Endothelial cell of umbilical vein (primary cell): Measurements from ENCODE around the gene MDGA2. TPM values are rescaled to one million over a fixed set of nuclear protein-coding genes. Genes with fewer than 3 reads are reported as not detected.

Source experiments
- BruUV-seq: library from RNA; stranded (reverse); fragments of 400-500 nt; replicated peaks from 2 replicates; lab custom pipeline; 2021; lab: Mats Ljungman, UMichigan
- CTCF ChIA-PET: fragments of 300-600, 350-600 bp; sonication (Branson Sonifier 250); formaldehyde crosslinking; loops from one replicate; lab custom pipeline; 2021; ENCODE audit warnings: antibody characterized with exemption, inconsistent platforms; lab: Charles Lee
- POLR2A ChIA-PET: fragments of 300-600, 350-600 bp; sonication (Branson Sonifier 250); formaldehyde crosslinking; loops from one replicate; lab custom pipeline; 2021; ENCODE audit warnings: antibody characterized with exemption, inconsistent platforms; lab: Charles Lee
- DNase-seq: peaks from one replicate; pipeline ENCODE4 v3.0.0-alpha.2; 2011; ENCODE audit warnings: low read depth, low spot score
- FAIRE-seq: peaks from 2 replicates; lab custom pipeline; 2011; peaks lifted over from hg19 to GRCh38; lab: Jason Lieb, UNC
- H2AFZ ChIP-seq: 2 replicates; pipeline ENCODE4 v1.6.0; 2012; ENCODE audit warnings: low read depth, low read length, control low read depth, inconsistent platforms
- H3K27ac ChIP-seq: 2 replicates; pipeline ENCODE4 v1.5.1; 2011; ENCODE audit warnings: low read depth, mild to moderate bottlenecking, control low read depth, low read length, moderate library complexity; ENCODE audit not compliant: insufficient read depth
- H3K27me3 ChIP-seq, 2 experiments: 2 replicates each; pipeline versions ENCODE4 v1.6.0 to v1.6.1; 2011; ENCODE audit warnings: low read length in 2 of 2, mixed read lengths in 1 of 2; ENCODE audit not compliant: control insufficient read depth in 2 of 2, insufficient read depth in 2 of 2
- H3K36me3 ChIP-seq, 2 experiments: 2 replicates in 1 of 2; 3 replicates in 1 of 2; pipeline ENCODE4 v1.5.1; 2011; ENCODE audit warnings: low read length in 2 of 2, mild to moderate bottlenecking in 1 of 2, moderate library complexity in 1 of 2; ENCODE audit not compliant: control insufficient read depth in 2 of 2, insufficient read depth in 2 of 2; ENCODE audit errors: extremely low read depth in 1 of 2
- H3K4me1 ChIP-seq: 3 replicates; pipeline ENCODE4 v1.5.1; 2011; ENCODE audit warnings: mild to moderate bottlenecking, low read length; ENCODE audit not compliant: control insufficient read depth, insufficient read depth; ENCODE audit errors: extremely low read depth
- H3K4me2 ChIP-seq: 2 replicates; pipeline ENCODE4 v1.6.1; 2011; ENCODE audit warnings: low read length, control low read depth, mixed read lengths; ENCODE audit not compliant: insufficient read depth
- H3K4me3 ChIP-seq, 3 experiments: fragments of 200-600 bp in 1 of 3; sonication (generic), shearing (Covaris generic) in 1 of 3; replicated peaks in 1 of 3; 2 replicates each; pipeline ENCODE4 v1.5.1; 2011 to 2016; ENCODE audit warnings: control low read depth in 3 of 3, low read length in 3 of 3, mild to moderate bottlenecking in 2 of 3, inconsistent platforms in 1 of 3, low read depth in 1 of 3, moderate library complexity in 1 of 3; ENCODE audit not compliant: insufficient read depth in 1 of 3
- H3K79me2 ChIP-seq: 2 replicates; pipeline ENCODE4 v1.6.0; 2012; ENCODE audit warnings: low read length, inconsistent platforms; ENCODE audit not compliant: control insufficient read depth, insufficient read depth
- H3K9ac ChIP-seq: replicated peaks from 2 replicates; pipeline ENCODE3; 2011; ENCODE audit warnings: low read length, control low read depth; ENCODE audit not compliant: insufficient read depth; ENCODE audit errors: extremely low read depth
- H3K9me1 ChIP-seq: replicated peaks from 3 replicates; pipeline ENCODE4 v1.6.0; 2011; ENCODE audit warnings: mild to moderate bottlenecking, low read length; ENCODE audit not compliant: control insufficient read depth, insufficient read depth; ENCODE audit errors: extremely low read depth
- H3K9me3 ChIP-seq: replicated peaks from 2 replicates; pipeline ENCODE4 v1.5.1; 2012; ENCODE audit warnings: low read length, inconsistent platforms; ENCODE audit not compliant: control insufficient read depth, insufficient read depth
- H4K20me1 ChIP-seq: replicated peaks from 2 replicates; pipeline ENCODE3; 2011; ENCODE audit warnings: mild to moderate bottlenecking, low read length; ENCODE audit not compliant: control insufficient read depth, insufficient read depth; ENCODE audit errors: extremely low read depth
- EZH2 ChIP-seq: IDR thresholded peaks from 2 replicates; pipeline ENCODE4 v1.6.1; 2012; ENCODE audit warnings: borderline replicate concordance, low read depth, mild to moderate bottlenecking, moderate library complexity, low read length, inconsistent platforms; ENCODE audit not compliant: severe bottlenecking
- FOS ChIP-seq: IDR thresholded peaks from 2 replicates; pipeline ENCODE4 v1.6.1; 2011; ENCODE audit warnings: mild to moderate bottlenecking, low read length, moderate library complexity, borderline replicate concordance; ENCODE audit not compliant: insufficient read depth
- GATA2 ChIP-seq: IDR thresholded peaks from 2 replicates; pipeline ENCODE4 v1.7.0; 2011; ENCODE audit warnings: low read depth, mild to moderate bottlenecking, moderate library complexity, mixed read lengths, low read length; ENCODE audit not compliant: insufficient read length, insufficient read depth
- JUN ChIP-seq: IDR thresholded peaks from 2 replicates; pipeline ENCODE4 v1.6.1; 2011; ENCODE audit warnings: borderline replicate concordance, low read depth; ENCODE audit not compliant: insufficient read length, insufficient read depth
- MAX ChIP-seq: IDR thresholded peaks from 2 replicates; pipeline ENCODE4 v1.6.1; 2011; ENCODE audit not compliant: insufficient read depth, insufficient read length
- MYC ChIP-seq: IDR thresholded peaks from one replicate; pipeline ENCODE4 v1.6.1; 2011; ENCODE audit warnings: mild to moderate bottlenecking, low read depth, low read length
- POLR2A ChIP-seq: IDR thresholded peaks from 2 replicates; pipeline ENCODE4 v1.6.1; 2012; ENCODE audit warnings: low read depth, mild to moderate bottlenecking, control low read depth, low read length
- POLR2AphosphoS5 ChIP-seq: IDR thresholded peaks from 2 replicates; pipeline ENCODE4 v1.6.1; 2012; ENCODE audit warnings: low read depth, mild to moderate bottlenecking, control low read depth, low read length, moderate library complexity; ENCODE audit not compliant: insufficient read depth
- dilution Hi-C: fragments of 300-500 bp; cut with MboI; formaldehyde crosslinking; loops from one replicate; pipeline ENCODE4 v1.15.0; 2019; ENCODE audit warnings: low sequenced_read_pairs; ENCODE audit not compliant: extremely low pct_ligation_motif_present
- intact Hi-C: fragments of 100-400 bp; cut with micrococcal nuclease; formaldehyde crosslinking; loops from one replicate; pipeline ENCODE4 v1.10.0; 2022
- polyA plus RNA-seq, 4 experiments: library from polyadenylated mRNA; depleted of rRNA in 3 of 4; stranded (reverse) in 3 of 4; unstranded in 1 of 4; fragments of >200 nt; gene quantifications; 2 replicates each; pipeline versions ENCODE4 v1.2.1 to v1.2.3, GENCODE V29; 2011 to 2012; ENCODE audit warnings: missing spikeins in 1 of 4
- total RNA-seq: library from RNA; stranded (reverse); gene quantifications from 2 replicates; pipeline ENCODE4 v1.2.3, GENCODE V29; 2021
- TF ChIP-seq, protein P1 (sequence below), 2 donors: IDR thresholded peaks; 1 replicate in 1 of 2; 2 replicates in 1 of 2; pipeline ENCODE4 v1.5.1; 2011; ENCODE audit warnings: low read length in 2 of 2, mild to moderate bottlenecking in 2 of 2, moderate library complexity in 2 of 2, control low read depth in 1 of 2, inconsistent platforms in 1 of 2, low read depth in 1 of 2; ENCODE audit not compliant: insufficient read depth in 1 of 2; ENCODE audit errors: extremely low read depth in 1 of 2

Gene MDGA2
- total and polyA plus RNA-seq, 2 donors (not counting 3 experiments of a cell fraction or from before 2014, with no cell fraction given), result not detected

GRCh38 chr14:47619392-47619791 is 56.0 kb downstream of the MDGA2 start:
- H3K4me3 ChIP-seq, result no peak overlapping the region
- no TSS peak for BruUV-seq
- CTCF ChIA-PET, result no interaction called here

GRCh38 chr14:47606566-47606965 is 68.8 kb downstream of the MDGA2 start:
- ChIA-PET CTCF (no interaction called here), POLR2A (no interaction called here)
- Histone ChIP-seq H3K79me2 (no peaks in the 10 kb centered on the region), H3K9ac (no peak overlapping the region), H3K36me3 (no peaks in the 10 kb centered on the region), H3K9me3 (no peaks in the 10 kb centered on the region), H3K4me1 (no peaks in the 10 kb centered on the region), H3K27me3 (no peaks in the 10 kb centered on the region), H3K9me1 (no peaks in the 10 kb centered on the region), H3K27ac (no peak overlapping the region), H2AFZ (no peak overlapping the region), H4K20me1 (no peaks in the 10 kb centered on the region), H3K4me2 (no peak overlapping the region), H3K4me3 (no peak overlapping the region)
- DNase-seq (no peak), FAIRE-seq (no peak)
- intact Hi-C loops (no loop called here), dilution Hi-C loops (no loop called here)
- BruUV-seq, result no TSS peak
- TF ChIP-seq POLR2A (no peak), MYC (no peak), EZH2 (no peak), MAX (no peak), FOS (no peak), GATA2 (no peak), JUN (no peak), POLR2AphosphoS5 (no peak)
- TF ChIP-seq, protein P1, sequence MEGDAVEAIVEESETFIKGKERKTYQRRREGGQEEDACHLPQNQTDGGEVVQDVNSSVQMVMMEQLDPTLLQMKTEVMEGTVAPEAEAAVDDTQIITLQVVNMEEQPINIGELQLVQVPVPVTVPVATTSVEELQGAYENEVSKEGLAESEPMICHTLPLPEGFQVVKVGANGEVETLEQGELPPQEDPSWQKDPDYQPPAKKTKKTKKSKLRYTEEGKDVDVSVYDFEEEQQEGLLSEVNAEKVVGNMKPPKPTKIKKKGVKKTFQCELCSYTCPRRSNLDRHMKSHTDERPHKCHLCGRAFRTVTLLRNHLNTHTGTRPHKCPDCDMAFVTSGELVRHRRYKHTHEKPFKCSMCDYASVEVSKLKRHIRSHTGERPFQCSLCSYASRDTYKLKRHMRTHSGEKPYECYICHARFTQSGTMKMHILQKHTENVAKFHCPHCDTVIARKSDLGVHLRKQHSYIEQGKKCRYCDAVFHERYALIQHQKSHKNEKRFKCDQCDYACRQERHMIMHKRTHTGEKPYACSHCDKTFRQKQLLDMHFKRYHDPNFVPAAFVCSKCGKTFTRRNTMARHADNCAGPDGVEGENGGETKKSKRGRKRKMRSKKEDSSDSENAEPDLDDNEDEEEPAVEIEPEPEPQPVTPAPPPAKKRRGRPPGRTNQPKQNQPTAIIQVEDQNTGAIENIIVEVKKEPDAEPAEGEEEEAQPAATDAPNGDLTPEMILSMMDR (IDR thresholded peaks at IDR 0.05; ENCODE audit: extremely low read depth in 1 of 2, insufficient read depth in 1 of 2, low read depth in 1 of 2, low read length in 2 of 2), result no peak

More at GRCh38 chr14:47619392-47619791, 56.0 kb downstream of the MDGA2 start:
- intact Hi-C loops (no loop called here), dilution Hi-C loops (no loop called here)
- Histone ChIP-seq H3K4me2 (no peak overlapping the region), H3K27ac (no peak overlapping the region), H3K79me2 (no peaks in the 10 kb centered on the region), H3K9me3 (peaks cover 4% of the 10 kb centered on the region), H3K4me1 (no peaks in the 10 kb centered on the region), H3K36me3 (no peaks in the 10 kb centered on the region), H4K20me1 (no peaks in the 10 kb centered on the region), H3K9me1 (no peaks in the 10 kb centered on the region), H2AFZ (no peak overlapping the region), H3K9ac (no peak overlapping the region), H3K27me3 (no peaks in the 10 kb centered on the region)
- no peak for TF ChIP-seq MYC
- no peak for TF ChIP-seq FOS
- POLR2A ChIA-PET, result no interaction called here
- FAIRE-seq (no peak), DNase-seq (no peak)
